Measurements from ENCODE around the gene SGF29.
"Not testable (repeated sequence)": the region's sequence is repeated elsewhere in the genome, so short reads cannot be mapped to it uniquely, and the experiment has no call there.

The SGF29 gene

DNA sequence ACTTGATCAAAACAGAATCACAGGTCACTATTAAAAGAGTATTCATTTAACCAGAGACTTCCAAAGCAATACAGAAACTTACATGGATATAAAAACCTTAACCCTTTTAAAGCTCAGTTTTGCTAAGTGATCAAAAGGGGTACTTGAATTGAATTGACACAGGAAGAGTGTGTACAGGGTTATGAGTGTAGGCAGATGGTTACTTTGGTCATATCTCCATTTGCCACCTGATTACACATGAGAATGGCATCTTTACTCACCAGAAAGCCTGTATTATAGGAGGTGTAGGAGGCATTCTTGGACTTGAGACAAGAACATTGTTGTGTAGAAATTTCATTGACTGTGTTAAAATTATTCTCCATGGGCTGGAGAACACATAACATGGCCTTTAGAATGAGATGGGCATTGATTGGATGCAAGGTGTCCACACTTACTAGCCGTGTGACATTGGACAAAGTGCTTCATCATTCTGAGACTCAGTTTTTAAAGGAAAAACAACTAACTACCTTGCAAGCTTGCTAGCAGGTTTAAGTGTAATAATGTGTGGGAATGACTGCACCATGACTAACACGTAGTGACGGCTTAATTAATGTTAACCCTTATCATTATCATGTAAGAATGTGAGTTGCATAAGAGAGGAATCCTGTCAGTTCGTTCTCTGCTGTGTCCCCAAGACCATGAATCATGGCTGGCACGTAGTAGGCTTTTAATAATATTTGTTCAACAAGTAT is 82.5 kb downstream of the SGF29 start:
- peak; percentile 21; the same call in 1 of the 2 replicates for TF ChIP-seq TEAD4 (IDR thresholded peaks at IDR 0.05)

GRCh38 chr16:28637765-28638164 is 84.0 kb downstream of the SGF29 start, which contains the start of gene NPIPB8:
Gene NPIPB8, plus strand, starts transcription at chr16:28638065. Its CDS starts 296 bp downstream, at chr16:28638361.
- TF ChIP-seq FOXM1 (IDR thresholded peaks at IDR 0.05; ENCODE audit: borderline replicate concordance, low read depth); YY1 (IDR thresholded peaks at IDR 0.05; ENCODE audit: low read depth); TCF12 (IDR thresholded peaks at IDR 0.05; ENCODE audit: low read depth): not testable (repeated sequence)
